Testis (tissue), 3 donors: ENCODE results near the gene TMEM178B. TPM values are rescaled to one million over a fixed set of nuclear protein-coding genes. Genes with fewer than 3 reads are reported as not detected.

Source experiments
- DNase-seq: peaks from one replicate; pipeline ENCODE4 v3.0.0-alpha.2; 2019
- H3K27ac ChIP-seq, 2 donors: fragments of 200-600 bp; sonication (generic); one replicate each; pipeline ENCODE4 v1.5.1; 2019
- H3K27me3 ChIP-seq: fragments of 200-600 bp; sonication (generic); one replicate; pipeline ENCODE4 v1.5.1; 2019
- H3K36me3 ChIP-seq: fragments of 200-600 bp; sonication (generic); one replicate; pipeline ENCODE4 v1.5.1; 2017; ENCODE audit warnings: low read depth; ENCODE audit errors: missing control alignments
- H3K4me1 ChIP-seq: fragments of 200-600 bp; sonication (generic); one replicate; pipeline ENCODE4 v1.5.1; 2019
- H3K4me3 ChIP-seq, 2 donors: fragments of 200-600 bp; sonication (generic); one replicate each; pipeline ENCODE4 v1.5.1; 2017 to 2019
- H3K9me3 ChIP-seq: fragments of 200-600 bp; sonication (generic); one replicate; pipeline ENCODE4 v1.5.1; 2017
- POLR2A ChIP-seq: fragments of 450-650 bp; IDR thresholded peaks from one replicate; pipeline ENCODE4 v1.6.1; 2017; ENCODE audit warnings: antibody characterized with exemption, mild to moderate bottlenecking, moderate library complexity
- WGBS, 2 donors: methylation state at CpG; one replicate each; pipeline ENCODE4 v1.1.5; 2018; 5-methylcytosine and 5-hydroxymethylcytosine counted together
- intact Hi-C: fragments of 100-400 bp; cut with DNase I; formaldehyde crosslinking; loops from one replicate; pipeline ENCODE4 v1.15.1; 2023; ENCODE audit warnings: low total_unique reads
- polyA plus RNA-seq: library from polyadenylated mRNA; stranded (reverse); fragments of 350-450 nt; fragmentation: Illumina TruSeq; extraction: RNeasy Lipid Tissue Mini Kit (QIAGEN cat#74804); gene quantifications from one replicate; pipeline ENCODE4 v1.2.3, GENCODE V29; 2014; ENCODE audit warnings: low read depth, low replicate concordance; ENCODE audit not compliant: insufficient read depth
- total RNA-seq, 2 donors: library from RNA; depleted of rRNA; stranded (reverse); fragments of >200 nt; gene quantifications; one replicate each; pipeline ENCODE4 v1.2.3, GENCODE V29; 2016
- TF ChIP-seq, protein P1 (sequence below), 3 experiments: fragments of 450-650 bp in 2 of 3; fragments of 200-600 bp in 1 of 3; sonication (generic) in 1 of 3; IDR thresholded peaks; one replicate each; pipeline ENCODE4 v1.5.1; 2016 to 2019; ENCODE audit warnings: antibody characterized with exemption in 3 of 3, mild to moderate bottlenecking in 2 of 3, moderate library complexity in 1 of 3

Gene TMEM178B
- total and polyA plus RNA-seq, 3 donors from 2014 or later, result 1.7 to 7.2 (median 2.0) TPM

DNA sequence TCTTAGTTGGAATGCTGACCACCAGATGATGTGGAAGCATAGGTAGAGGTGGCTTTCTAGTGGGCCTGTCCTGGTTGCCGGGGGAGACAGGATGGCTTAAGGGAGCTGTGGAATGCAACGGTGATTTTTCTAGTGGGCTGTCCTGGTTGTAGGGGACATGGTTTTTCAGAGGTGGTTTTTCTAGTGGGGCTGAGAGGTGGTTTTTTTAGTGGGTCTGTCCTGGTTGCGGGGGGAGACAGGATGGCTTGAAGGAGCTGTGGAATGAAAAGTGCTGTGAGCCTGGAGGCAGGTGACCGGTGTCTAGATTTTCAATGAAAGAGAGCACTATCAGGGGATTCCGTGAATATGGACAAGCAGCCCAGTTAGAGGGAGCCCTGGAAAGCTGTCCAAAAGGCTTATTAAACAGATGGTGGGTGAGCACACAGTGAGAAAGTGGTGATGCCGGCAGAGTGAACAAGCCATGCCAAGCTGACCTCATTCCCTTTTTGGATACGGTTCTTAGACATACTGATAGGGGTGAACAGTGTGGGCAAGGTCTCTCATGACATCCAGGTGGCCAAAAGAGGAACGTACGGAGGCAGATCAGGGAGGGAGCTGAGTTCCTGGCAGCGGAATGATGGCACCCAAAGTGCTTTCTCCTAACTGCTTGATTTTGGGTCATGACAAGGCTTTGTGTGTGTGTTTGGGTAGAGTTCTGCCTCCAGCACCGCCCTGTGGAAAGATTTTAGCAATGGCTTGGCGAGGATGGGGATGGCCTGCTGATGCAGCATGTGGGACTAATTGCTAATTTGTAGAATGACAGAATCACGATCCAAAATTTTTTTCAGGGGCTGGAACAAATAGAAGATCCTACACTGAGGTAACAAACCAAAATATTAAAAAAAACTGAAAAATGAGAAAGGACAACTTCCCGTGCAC, 126.6 kb downstream of the TMEM178B start:
- DNase-seq, result no peak

GRCh38 chr7:141201145-141201885, 127.5 kb downstream of the TMEM178B start:
- Histone ChIP-seq H3K4me1 (no peaks in the 10 kb centered on the region), H3K4me3 (no peak overlapping the region), H3K9me3 (no peaks in the 10 kb centered on the region), H3K36me3 (no peaks in the 10 kb centered on the region), H3K27me3 (no peaks in the 10 kb centered on the region), H3K27ac (no peak overlapping the region)
- no peak for DNase-seq
- intact Hi-C loops, result no loop called here
- TF ChIP-seq, protein P1, sequence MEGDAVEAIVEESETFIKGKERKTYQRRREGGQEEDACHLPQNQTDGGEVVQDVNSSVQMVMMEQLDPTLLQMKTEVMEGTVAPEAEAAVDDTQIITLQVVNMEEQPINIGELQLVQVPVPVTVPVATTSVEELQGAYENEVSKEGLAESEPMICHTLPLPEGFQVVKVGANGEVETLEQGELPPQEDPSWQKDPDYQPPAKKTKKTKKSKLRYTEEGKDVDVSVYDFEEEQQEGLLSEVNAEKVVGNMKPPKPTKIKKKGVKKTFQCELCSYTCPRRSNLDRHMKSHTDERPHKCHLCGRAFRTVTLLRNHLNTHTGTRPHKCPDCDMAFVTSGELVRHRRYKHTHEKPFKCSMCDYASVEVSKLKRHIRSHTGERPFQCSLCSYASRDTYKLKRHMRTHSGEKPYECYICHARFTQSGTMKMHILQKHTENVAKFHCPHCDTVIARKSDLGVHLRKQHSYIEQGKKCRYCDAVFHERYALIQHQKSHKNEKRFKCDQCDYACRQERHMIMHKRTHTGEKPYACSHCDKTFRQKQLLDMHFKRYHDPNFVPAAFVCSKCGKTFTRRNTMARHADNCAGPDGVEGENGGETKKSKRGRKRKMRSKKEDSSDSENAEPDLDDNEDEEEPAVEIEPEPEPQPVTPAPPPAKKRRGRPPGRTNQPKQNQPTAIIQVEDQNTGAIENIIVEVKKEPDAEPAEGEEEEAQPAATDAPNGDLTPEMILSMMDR (IDR thresholded peaks at IDR 0.05), result no peak
- TF ChIP-seq POLR2A, result no peak
- 62 to 74% methylated on average over 11 of the region's 11 CpGs for WGBS, 2 donors

More for the DNA sequence above, 126.6 kb downstream of the TMEM178B start:
- H3K4me1 ChIP-seq, result no peaks in the 10 kb centered on the region
- no peaks in the 10 kb centered on the region for H3K9me3 ChIP-seq
- no peaks in the 10 kb centered on the region for H3K36me3 ChIP-seq
- H3K27me3 ChIP-seq, result no peaks in the 10 kb centered on the region
- no peak for TF ChIP-seq POLR2A
- no peak overlapping the region for H3K27ac ChIP-seq
- 83 to 87% methylated on average over 14 of the region's 14 CpGs for WGBS, 2 donors
- intact Hi-C loops, result no loop called here
- no peak overlapping the region for H3K4me3 ChIP-seq

GRCh38 chr7:141202535-141202934, 128.7 kb downstream of the TMEM178B start:
- intact Hi-C loops, result no loop called here

GRCh38 chr7:141203177-141203576, 129.3 kb downstream of the TMEM178B start:
- intact Hi-C loops, result no loop called here
- no peaks in the 10 kb centered on the region for H3K27me3 ChIP-seq
- H3K27ac ChIP-seq, result no peak overlapping the region
- WGBS, 2 donors, result 86 to 96% methylated on average over 6 of the region's 6 CpGs
- DNase-seq, result no peak
- no peaks in the 10 kb centered on the region for H3K4me1 ChIP-seq
- H3K36me3 ChIP-seq, result no peaks in the 10 kb centered on the region
- no peaks in the 10 kb centered on the region for H3K9me3 ChIP-seq
- TF ChIP-seq, protein P1 (IDR thresholded peaks at IDR 0.05), result no peak
- no peak for TF ChIP-seq POLR2A
- H3K4me3 ChIP-seq, result no peak overlapping the region

More at GRCh38 chr7:141202535-141202934, 128.7 kb downstream of the TMEM178B start:
- TF ChIP-seq POLR2A, result no peak
- TF ChIP-seq, protein P1 (IDR thresholded peaks at IDR 0.05), result no peak
- Histone ChIP-seq H3K27me3 (no peaks in the 10 kb centered on the region), H3K27ac (no peak overlapping the region), H3K9me3 (no peaks in the 10 kb centered on the region), H3K4me3 (no peak overlapping the region), H3K4me1 (no peaks in the 10 kb centered on the region), H3K36me3 (no peaks in the 10 kb centered on the region)
- WGBS, 2 donors, result 50 to 58% methylated on average over 4 of the region's 4 CpGs
- no peak for DNase-seq

DNA sequence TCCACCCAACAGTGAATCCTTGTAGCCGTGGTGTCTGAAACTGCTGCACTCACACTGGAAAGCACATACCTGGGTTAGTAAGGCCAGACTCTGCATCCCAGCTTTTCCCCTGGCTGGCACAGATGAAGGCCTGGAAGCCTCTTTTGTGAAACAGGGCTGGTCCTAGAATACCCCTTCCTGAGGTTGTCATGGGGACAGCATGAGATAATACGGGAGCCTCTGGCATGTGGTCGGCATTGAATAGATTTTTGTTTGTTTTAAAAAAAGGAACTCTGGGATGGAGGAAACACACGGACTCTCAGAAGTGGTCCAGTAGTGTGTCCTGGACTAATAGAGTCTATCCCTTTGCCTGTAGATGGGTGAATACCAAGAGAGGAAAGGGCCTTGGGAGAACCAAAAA, 129.7 kb downstream of the TMEM178B start:
- no peaks in the 10 kb centered on the region for H3K4me1 ChIP-seq
- H3K27me3 ChIP-seq, result no peaks in the 10 kb centered on the region
- no peak for DNase-seq
- no peak overlapping the region for H3K4me3 ChIP-seq
- H3K27ac ChIP-seq, result no peak overlapping the region
- intact Hi-C loops, result no loop called here
- no peaks in the 10 kb centered on the region for H3K36me3 ChIP-seq
- TF ChIP-seq, protein P1 (IDR thresholded peaks at IDR 0.05), result no peak
- no peak for TF ChIP-seq POLR2A
- H3K9me3 ChIP-seq, result no peaks in the 10 kb centered on the region
- 43 to 47% methylated on average over 4 of the region's 4 CpGs for WGBS, 2 donors
